ENCODE results near the gene ARL15. TPM values are rescaled to one million over a fixed set of nuclear protein-coding genes. Genes with fewer than 3 reads are reported as not detected.

Gene ARL15
- total and polyA plus RNA-seq, 9 of the 15 experiments (the other 6 are each of a cell fraction or from before 2014, with no cell fraction given) = 18.5 to 80.4 (median 57.0) TPM

- H3K4me1 ChIP-seq (replicated peaks in 1 of 2; ENCODE audit: control insufficient read depth in 2 of 2, insufficient read depth in 2 of 2, low read length in 2 of 2) = no peaks in the 10 kb centered on the region
- WGBS (ENCODE audit: insufficient coverage, low coverage, missing lambda C conversion rate) = 86% methylated on average over 3 of the region's 3 CpGs
- no peak for FAIRE-seq
- H3K9ac ChIP-seq (ENCODE audit: insufficient read depth in 1 of 2, low read depth in 2 of 2, low read length in 2 of 2) = no peak overlapping the region
- H3K4me3 ChIP-seq = no peak overlapping the region
- no peaks in the 10 kb centered on the region for H3K9me3 ChIP-seq (replicated peaks; ENCODE audit: control insufficient read depth, insufficient read depth, low read depth, low read length)
- no peak for DNase-seq (ENCODE audit: extremely low read depth in 1 of 4, low spot score in 3 of 4)
- BruUV-seq (replicated peaks) = no TSS peak
- peaks cover 43% of the 10 kb centered on the region for H3K36me3 ChIP-seq (ENCODE audit: control insufficient read depth, insufficient read depth, low read length)
- ATAC-seq = no peak
- no peak overlapping the region for H2AFZ ChIP-seq (ENCODE audit: low read depth, low read length)
- no peaks in the 10 kb centered on the region for H3K27me3 ChIP-seq (ENCODE audit: control insufficient read depth in 2 of 2, insufficient read depth in 2 of 2, low read length in 2 of 2)
- CTCF ChIA-PET (ENCODE audit: low intra/inter-chr PET ratio) = no interaction called here
- intact Hi-C loops (cut with micrococcal nuclease) (no loop called here), in situ Hi-C loops (cut with MboI) (no loop called here)
- no peak overlapping the region for H3K4me2 ChIP-seq (ENCODE audit: insufficient read depth, low read length)
- no peak overlapping the region for H3K27ac ChIP-seq (ENCODE audit: extremely low read depth, low read depth, low read length)
- 0 out of 3 replicates have a peak, but pooled peaks cover 3% of the 10 kb centered on the region for H3K79me2 ChIP-seq (ENCODE audit: control insufficient read depth, insufficient read depth, low read length)
- no peaks in the 10 kb centered on the region for H3K9me1 ChIP-seq (ENCODE audit: control insufficient read depth, insufficient read depth, low read length)
- H4K20me1 ChIP-seq (replicated peaks; ENCODE audit: control insufficient read depth, insufficient read depth, low read length) = no peaks in the 10 kb centered on the region
- POLR2A ChIA-PET = no interaction called here
- TF ChIP-seq ERF (CRISPR knock-in tag; IDR thresholded peaks at IDR 0.05) (no peak), CTBP1 (IDR thresholded peaks at IDR 0.05; ENCODE audit: borderline replicate concordance) (no peak), MGA (IDR thresholded peaks at IDR 0.05) (no peak), ZNF561 (CRISPR knock-in tag; conservative IDR thresholded peaks at IDR 0.05) (no peak), ZNF780A (CRISPR knock-in tag; IDR thresholded peaks at IDR 0.05) (no peak), RBM22 (IDR thresholded peaks at IDR 0.05; ENCODE audit: low read depth, low read length, poor library complexity, severe bottlenecking) (no peak), EGR1 (conservative IDR thresholded peaks at IDR 0.05) (no peak), CHD2 (IDR thresholded peaks at IDR 0.05; ENCODE audit: low read depth, low read length) (no peak), PHTF2 (CRISPR knock-in tag; IDR thresholded peaks at IDR 0.05) (no peak), ARID1B (IDR thresholded peaks at IDR 0.05) (no peak), ZKSCAN1 (IDR thresholded peaks at IDR 0.05; ENCODE audit: low read depth, low read length) (no peak), DACH1 (IDR thresholded peaks at IDR 0.05; ENCODE audit: partially characterized antibody) (no peak), XRCC5 (IDR thresholded peaks at IDR 0.05; ENCODE audit: low read depth, low read length) (no peak)
Observed at GRCh38 chr5:54108136-54108535, 202.2 kb downstream of the ARL15 start.

Data from K562 (cell line).